ENCODE measurements around the gene CKLF. TPM values are rescaled to one million over a fixed set of nuclear protein-coding genes. Genes with fewer than 3 reads are reported as not detected.

The CKLF gene
- total and polyA plus RNA-seq, 2 donors from 2014 or later, result 28.7 to 42.4 TPM

DNA sequence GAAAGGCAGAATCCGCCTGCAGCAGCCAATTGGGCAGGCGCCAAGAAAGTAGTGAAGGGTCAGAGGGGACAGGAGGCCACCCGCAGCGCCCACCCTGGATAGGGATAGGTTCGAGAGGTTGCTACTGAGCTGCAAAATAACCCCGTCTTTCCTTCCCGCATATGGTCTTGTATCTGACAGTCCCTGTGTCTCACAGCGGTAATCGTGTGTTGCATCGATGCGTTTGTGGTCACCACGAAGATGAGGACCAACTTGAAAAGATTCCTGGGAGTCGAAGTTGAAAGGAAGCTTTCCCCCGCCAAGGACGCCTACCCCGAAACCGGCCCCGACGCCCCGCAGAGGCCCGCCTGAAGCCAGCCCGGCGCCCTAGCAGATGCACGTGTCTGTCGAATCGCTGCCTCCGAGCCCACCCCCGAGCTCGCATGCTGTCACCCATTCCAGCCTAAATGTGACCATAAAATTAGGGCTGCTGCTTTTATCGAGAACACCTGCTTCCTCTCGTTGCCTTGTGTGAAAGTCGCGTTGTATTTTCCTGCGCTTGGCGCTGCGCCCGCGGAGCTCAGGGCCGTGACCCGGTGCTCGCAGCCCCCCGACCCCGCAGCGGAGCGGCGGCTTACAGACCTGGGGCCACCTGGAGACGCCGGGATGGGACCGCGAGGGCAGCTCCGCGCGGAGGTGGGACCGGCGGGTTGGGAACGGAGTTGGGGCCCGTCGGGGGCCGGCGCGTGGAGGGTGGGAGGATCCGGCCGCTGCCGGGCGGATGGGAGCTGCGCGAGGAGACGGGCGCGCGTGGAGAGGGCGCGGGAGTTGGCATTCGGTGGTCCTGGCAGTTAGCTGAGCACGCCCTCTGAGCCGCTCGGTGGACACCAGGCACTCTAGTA, 26.5 kb downstream of the CKLF start, which contains the start of gene CMTM2:
Gene CMTM2, plus strand, starts transcription at position 813 of the 881 bp plus-strand sequence. CDS start 145 bp downstream, outside the sequence.
- peaks cover 2% of the 10 kb centered on the region for H3K27me3 ChIP-seq (ENCODE audit: control insufficient read depth, insufficient read depth, low read length)
- H3K9me3 ChIP-seq (ENCODE audit: control insufficient read depth in 2 of 3, insufficient read depth in 1 of 3, low read length in 3 of 3), result no peaks in the 10 kb centered on the region
- H3K4me3 ChIP-seq (ENCODE audit: low read length in 3 of 3), result no peak within 1 kb of the TSS
- H3K9ac ChIP-seq (ENCODE audit: low read length in 3 of 3), result no peak within 1 kb of the TSS
- peaks cover 7 to 8% (median 7%) of the 10 kb centered on the region in 3 donors for H3K4me1 ChIP-seq (ENCODE audit: control insufficient read depth in 2 of 3, insufficient read depth in 2 of 3, low read depth in 1 of 3, low read length in 3 of 3)
- DNase-seq (peak in 4 of 5 donors; percentile 31 to 74 (median 49)), FAIRE-seq (no peak)
- H3K36me3 ChIP-seq (ENCODE audit: control insufficient read depth in 2 of 3, insufficient read depth in 3 of 3, low read length in 3 of 3), result no peaks in the 10 kb centered on the region
- H3K27ac ChIP-seq (ENCODE audit: low read depth in 2 of 2, low read length in 2 of 2), result no peak within 1 kb of the TSS
- intact Hi-C loops (cut with DNase I), result no loop called here
- TF ChIP-seq, protein P1, sequence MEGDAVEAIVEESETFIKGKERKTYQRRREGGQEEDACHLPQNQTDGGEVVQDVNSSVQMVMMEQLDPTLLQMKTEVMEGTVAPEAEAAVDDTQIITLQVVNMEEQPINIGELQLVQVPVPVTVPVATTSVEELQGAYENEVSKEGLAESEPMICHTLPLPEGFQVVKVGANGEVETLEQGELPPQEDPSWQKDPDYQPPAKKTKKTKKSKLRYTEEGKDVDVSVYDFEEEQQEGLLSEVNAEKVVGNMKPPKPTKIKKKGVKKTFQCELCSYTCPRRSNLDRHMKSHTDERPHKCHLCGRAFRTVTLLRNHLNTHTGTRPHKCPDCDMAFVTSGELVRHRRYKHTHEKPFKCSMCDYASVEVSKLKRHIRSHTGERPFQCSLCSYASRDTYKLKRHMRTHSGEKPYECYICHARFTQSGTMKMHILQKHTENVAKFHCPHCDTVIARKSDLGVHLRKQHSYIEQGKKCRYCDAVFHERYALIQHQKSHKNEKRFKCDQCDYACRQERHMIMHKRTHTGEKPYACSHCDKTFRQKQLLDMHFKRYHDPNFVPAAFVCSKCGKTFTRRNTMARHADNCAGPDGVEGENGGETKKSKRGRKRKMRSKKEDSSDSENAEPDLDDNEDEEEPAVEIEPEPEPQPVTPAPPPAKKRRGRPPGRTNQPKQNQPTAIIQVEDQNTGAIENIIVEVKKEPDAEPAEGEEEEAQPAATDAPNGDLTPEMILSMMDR (IDR thresholded peaks at IDR 0.05; ENCODE audit: borderline replicate concordance, extremely low read depth, insufficient read depth), result no peak

DNA sequence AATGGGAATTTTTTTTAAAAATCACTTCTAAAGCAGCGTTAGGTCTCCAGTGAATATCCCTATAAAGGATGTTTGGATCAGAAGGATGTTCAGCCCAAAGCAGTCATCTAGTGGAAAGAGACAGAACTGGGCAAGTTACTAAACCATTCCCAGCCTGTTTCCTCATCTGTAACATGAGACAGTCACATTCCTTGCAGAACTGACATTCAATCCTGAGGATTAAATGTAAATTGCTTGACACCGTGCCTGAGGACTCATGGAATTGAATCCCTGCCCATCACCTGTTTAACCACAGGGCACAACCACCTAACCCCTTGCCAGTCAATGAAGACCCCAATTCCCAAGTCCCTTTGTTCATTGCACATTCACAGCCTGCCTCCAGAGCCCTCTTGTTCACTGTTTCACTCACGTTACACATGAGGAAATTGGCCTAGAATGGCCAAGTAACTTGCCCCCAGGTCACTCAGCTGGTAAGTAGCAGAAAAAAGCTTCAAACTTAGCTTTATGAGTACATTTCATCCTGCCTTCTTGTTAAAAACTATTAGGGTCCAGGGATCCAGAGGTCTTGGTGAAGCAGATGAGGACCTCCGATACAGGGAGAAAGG, 28.3 kb downstream of the CKLF start:
- TF ChIP-seq, protein P1 (IDR thresholded peaks at IDR 0.05; ENCODE audit: borderline replicate concordance, extremely low read depth, insufficient read depth), result no peak
- Histone ChIP-seq H3K27ac (ENCODE audit: low read depth in 2 of 2, low read length in 2 of 2) (no peak overlapping the region), H3K36me3 (ENCODE audit: control insufficient read depth in 2 of 3, insufficient read depth in 3 of 3, low read length in 3 of 3) (no peaks in the 10 kb centered on the region), H3K27me3 (ENCODE audit: control insufficient read depth, insufficient read depth, low read length) (peaks cover 2% of the 10 kb centered on the region), H3K9me3 (ENCODE audit: control insufficient read depth in 2 of 3, insufficient read depth in 1 of 3, low read length in 3 of 3) (no peaks in the 10 kb centered on the region), H3K9ac (ENCODE audit: low read length in 3 of 3) (no peak overlapping the region), H3K4me3 (ENCODE audit: low read length in 3 of 3) (no peak overlapping the region), H3K4me1 (ENCODE audit: control insufficient read depth in 2 of 3, insufficient read depth in 2 of 3, low read depth in 1 of 3, low read length in 3 of 3) (peaks cover 7 to 8% (median 7%) of the 10 kb centered on the region in 3 donors)
- intact Hi-C loops (cut with DNase I), result no loop called here
- peak in 3 of 5 donors; percentile 29 to 67 (median 67) for DNase-seq
- FAIRE-seq, result no peak

DNA sequence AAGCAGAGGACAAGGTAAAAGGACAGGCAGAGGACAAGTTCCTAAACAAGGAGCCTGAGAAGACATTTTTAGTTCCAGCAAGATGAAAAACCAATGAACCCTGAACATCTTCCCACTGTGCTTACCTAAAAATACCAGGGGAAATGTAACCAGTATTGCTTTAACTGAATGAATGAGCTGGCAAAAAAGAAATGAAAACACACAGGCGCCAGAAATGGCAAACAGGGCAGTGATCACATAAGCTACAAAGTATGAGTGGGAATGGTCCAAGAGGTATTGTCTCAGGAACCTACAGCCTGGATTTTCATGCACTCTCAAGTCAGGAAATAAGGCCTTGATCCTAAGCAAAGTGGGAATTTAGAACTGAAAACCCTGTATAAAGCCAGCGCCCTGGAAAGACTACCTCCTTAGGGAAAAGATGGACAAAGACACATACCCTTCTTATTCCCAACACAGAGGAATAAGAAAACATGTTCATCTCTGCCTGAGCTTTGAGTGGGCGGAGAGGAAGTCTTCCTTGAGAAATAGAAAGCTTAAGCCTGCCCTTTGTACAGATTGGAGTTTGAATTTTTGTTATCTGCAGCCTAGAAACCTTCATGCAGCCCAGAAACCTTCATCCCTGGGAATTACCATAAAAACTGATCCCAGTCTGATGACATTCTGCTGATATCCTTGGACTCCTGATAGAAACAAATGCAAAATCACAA, 29.0 kb downstream of the CKLF start:
- TF ChIP-seq, protein P1 (IDR thresholded peaks at IDR 0.05; ENCODE audit: borderline replicate concordance, extremely low read depth, insufficient read depth), result no peak
- FAIRE-seq (no peak), DNase-seq (no peak)
- Histone ChIP-seq H3K4me1 (ENCODE audit: control insufficient read depth in 2 of 3, insufficient read depth in 2 of 3, low read depth in 1 of 3, low read length in 3 of 3) (peaks cover 7 to 8% (median 7%) of the 10 kb centered on the region in 3 donors), H3K4me3 (ENCODE audit: low read length in 3 of 3) (no peak overlapping the region), H3K27me3 (ENCODE audit: control insufficient read depth, insufficient read depth, low read length) (peaks cover 2% of the 10 kb centered on the region), H3K27ac (ENCODE audit: low read depth in 2 of 2, low read length in 2 of 2) (no peak overlapping the region), H3K36me3 (ENCODE audit: control insufficient read depth in 2 of 3, insufficient read depth in 3 of 3, low read length in 3 of 3) (no peaks in the 10 kb centered on the region), H3K9ac (ENCODE audit: low read length in 3 of 3) (no peak overlapping the region), H3K9me3 (ENCODE audit: control insufficient read depth in 2 of 3, insufficient read depth in 1 of 3, low read length in 3 of 3) (no peaks in the 10 kb centered on the region)
- intact Hi-C loops (cut with DNase I), result no loop called here
